HCEC 1CT (cell line): ENCODE data around the gene BID.

Source experiments
- DNase-seq: peaks from one replicate; pipeline ENCODE4 v3.0.0-alpha.2; 2017

The BID gene

DNA sequence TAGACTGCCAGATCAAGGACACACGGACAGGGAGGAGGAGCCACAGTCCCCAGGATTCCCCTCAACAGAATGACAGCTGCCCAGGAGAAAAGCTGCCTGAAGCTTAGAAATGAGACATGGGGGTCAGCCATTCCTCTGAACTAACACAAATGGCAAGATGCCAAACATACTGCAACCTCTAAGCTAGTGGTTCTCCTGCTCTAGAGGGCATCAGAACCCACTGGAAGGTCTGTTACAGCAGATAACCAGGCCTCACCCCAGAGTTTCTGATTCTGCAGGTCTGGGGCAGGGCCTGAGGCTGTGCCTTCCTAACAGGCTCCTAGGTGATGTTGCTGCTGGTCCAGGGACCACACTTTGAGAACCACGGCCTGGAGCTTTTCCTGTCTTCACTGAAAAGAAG is 28.6 kb upstream of the BID start:
- no peak for DNase-seq

DNA sequence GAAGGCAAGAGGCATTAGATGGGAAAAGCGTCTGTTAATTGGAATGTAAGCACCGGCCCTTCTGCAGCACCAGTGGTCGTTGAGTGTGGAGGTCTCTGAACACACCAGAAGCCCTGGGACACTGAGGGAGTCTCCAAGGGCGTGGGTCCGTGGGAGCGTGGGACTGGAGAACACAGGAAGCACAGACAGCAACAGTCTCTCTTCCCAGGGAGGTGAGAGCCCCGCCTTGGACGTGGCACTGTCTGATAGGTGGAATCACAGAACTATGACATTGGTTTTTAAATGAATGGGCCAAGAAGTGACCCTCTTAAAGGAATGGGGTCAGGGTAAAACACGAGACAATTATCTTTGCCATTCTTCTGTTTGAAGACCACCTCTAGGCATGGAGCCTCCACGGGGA is 28.1 kb upstream of the BID start:
- DNase-seq: no peak

DNA sequence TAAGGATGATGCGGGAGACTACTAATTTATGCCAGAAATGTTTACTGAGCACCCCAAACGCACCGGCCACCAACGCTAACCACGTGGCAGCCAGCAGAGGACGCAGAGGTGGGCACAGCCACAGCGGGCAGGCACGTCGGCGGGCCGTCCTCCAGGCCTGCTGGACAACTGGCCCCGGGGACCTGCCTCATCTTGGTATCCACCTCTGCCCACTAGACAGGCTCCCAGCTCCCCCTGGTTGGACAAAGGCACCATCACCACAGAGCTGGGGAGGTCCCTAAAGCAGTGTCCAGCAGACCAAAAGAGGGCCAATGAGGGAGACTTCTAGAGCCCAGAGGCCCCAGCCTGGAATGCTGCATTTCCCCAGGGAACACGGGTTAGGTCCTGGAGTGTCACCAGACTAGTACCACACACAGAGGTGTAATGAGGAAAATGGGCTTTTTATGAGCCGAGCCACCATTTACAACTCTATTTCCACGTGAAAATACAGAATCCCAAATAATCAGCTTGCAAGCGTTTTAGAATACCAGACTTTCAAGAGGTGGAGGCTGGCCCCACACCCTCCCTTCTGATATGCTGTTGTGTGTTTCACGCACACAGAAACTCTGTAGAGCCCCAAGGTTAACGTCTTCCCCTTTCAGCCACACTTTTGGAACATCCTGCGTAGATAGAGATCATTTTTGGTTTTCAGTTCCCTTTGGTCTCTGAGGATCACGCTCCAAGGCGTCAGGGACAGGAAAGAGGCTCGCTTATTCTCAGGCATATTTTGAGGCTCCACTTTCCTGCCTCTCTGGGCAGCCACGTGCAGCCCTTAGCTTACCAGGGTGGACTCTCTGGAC is 23.7 kb upstream of the BID start:
- DNase-seq: no peak

DNA sequence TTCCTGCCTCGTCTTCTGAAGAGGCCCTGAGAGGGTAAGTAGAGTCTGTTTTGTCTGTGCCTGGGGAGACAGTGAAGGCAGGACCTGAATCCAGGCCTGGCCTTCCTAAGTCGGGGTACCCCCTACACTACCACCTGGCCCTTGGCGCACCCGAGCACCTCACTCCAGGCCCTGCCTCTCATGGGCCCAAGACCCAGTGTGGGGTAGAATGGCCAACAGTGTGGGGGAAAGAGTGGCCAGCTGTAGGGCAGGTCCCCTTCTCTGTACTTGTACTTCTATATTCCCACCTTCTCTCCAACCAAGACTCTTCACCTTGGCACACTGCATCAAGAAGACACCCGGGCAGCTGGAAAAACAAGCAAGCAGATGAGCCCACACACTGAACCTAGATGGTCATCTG is 22.4 kb upstream of the BID start:
- no peak for DNase-seq

- DNase-seq: no peak
Observed at GRCh38 chr22:17795661-17796548, 21.6 kb upstream of the BID start.

- no peak for DNase-seq
Observed at GRCh38 chr22:17794726-17795542, 20.7 kb upstream of the BID start.

GRCh38 chr22:17792854-17793434 is 18.7 kb upstream of the BID start:
- no peak for DNase-seq

DNA sequence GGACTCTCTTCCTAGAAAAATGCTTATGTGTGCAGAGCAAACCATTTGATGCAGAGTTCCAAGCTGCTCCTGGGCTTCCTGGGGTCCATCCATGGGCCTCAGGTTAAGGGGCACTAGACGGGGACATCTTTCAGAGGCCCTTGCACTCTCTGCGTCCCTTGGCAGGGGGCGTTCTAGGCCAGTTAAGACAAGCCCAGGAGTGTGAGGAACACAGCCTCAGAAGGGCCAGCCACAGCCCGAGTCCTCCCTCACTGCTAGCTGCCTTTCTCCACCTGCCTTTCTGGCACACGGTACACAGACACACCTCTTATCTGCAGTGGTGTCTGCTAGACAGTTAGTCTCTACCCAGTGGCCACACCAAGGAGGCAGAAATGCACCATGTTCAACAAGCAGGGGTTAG is 18.0 kb upstream of the BID start:
- DNase-seq: no peak

DNA sequence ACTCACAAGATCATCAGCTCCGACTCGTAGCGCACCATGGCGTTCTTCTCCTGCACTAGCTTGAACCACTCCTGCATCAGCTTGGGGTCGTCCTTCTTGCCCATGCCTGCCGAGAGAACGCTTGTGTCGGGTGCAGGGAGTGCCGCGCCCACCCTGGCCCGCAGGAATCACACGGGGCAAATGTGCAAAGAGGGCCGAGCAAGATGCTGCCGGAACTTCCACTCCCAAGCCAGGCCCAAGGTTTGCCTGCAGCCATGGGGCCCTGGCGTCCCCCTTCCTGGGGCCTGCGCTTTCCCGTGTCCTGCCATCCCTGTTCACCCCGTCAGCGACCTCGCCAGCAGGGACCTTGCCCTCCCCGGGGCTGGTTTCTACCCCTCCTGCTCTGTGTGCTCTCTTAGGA is 16.9 kb upstream of the BID start:
- DNase-seq: no peak

DNA sequence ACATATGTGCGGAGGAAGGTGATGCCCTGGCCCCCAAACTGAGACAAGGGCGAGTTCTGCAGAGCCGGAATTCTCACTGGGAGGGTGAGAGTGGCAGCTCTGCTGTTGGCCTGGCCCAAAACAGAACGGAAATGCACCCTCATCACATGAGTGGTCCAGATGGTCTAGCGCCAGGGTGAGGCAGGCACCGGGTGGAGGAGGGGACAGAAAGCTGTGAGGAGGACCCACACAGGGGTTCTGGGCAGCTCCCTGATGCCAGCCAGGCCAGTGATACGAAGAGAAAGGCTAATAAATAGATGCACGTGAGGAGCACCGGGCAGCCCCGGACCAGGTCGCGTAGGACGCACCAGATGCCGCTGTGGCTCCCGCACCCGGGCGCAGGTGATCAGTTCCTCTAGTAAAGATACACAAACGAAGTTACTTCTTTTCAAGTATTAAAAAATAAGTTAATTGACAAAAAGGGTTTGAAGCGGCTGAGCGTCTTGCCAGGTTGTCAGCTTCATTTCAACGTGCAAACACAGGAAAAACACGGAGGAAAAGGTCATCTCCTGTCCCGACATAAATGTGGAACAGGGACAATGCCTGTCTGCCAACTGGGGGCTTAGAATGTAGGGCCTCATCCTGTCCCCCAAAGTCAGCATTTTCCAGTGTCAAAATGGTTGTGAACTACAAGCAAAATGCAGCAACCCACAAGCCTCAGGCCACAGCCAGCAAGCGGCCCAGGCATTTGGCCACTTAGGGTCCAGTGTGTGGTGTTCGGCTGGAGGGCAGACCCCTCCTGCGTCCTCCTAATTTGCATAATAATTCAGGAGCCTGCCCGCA is 15.3 kb upstream of the BID start:
- DNase-seq: no peak

- DNase-seq: no peak
Observed at GRCh38 chr22:17788528-17789378, 14.5 kb upstream of the BID start.

GRCh38 chr22:17787716-17788330 is 13.6 kb upstream of the BID start:
- DNase-seq: no peak

- DNase-seq: no peak
Observed at GRCh38 chr22:17787241-17787640, 13.0 kb upstream of the BID start.

DNA sequence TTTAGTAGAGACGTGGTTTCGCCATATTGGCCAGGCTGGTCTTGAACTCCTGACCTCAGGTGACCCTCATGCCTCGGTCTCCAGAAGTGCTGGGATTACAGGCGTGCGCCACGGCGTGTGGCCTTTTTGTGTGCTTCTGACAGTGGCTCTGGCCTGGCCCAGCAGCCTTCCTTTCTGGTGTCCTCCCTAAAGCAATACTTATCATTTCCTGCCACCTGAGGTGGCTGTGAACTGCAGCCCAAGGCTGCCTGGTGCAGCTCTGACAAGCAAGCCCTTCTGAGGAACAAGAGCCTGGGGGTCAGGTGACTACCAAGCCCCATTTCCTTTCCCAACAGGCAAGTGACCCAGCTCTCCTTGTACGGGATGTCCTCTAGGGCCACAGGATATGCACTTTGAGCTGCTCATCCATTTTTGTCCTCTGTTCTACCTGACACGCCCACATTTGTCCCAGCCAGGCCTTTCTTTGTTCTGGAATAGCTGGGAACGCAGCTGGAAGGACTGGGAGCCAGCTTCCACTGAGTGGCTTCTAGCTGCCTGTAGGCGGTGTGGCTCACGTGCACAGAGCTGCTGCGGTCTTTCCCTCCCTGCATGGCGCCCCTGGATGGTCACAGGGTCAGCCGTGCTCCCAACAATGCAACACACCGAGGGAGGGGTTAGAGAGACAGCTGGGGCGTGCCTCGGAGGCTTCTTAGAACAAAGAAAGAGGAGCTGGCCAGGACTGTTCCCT is 12.3 kb upstream of the BID start:
- no peak for DNase-seq

- DNase-seq: no peak
Observed at GRCh38 chr22:17785185-17786184, 11.2 kb upstream of the BID start.

DNA sequence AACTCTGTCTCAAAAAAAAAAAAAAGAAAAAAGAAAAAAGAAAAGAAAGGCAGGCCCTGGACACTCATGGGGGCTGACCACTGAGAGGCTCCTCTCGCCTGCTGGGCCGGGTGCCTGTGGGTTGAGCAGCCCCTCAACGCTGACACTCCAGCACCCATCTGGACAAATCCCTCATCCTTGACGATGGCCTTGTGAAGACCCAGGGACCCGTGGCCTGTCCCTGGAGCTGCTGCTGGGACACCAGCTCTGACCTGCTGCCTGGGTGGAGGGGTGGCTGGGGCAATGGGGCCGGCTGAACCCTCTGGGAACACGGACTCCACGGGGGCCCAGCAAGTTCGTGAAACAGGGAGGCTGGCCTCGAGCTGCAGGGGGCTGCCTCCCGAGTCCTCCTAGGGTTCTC is 10.5 kb upstream of the BID start:
- no peak for DNase-seq

- DNase-seq: no peak
Observed at GRCh38 chr22:17783773-17784480, 9.7 kb upstream of the BID start.

DNA sequence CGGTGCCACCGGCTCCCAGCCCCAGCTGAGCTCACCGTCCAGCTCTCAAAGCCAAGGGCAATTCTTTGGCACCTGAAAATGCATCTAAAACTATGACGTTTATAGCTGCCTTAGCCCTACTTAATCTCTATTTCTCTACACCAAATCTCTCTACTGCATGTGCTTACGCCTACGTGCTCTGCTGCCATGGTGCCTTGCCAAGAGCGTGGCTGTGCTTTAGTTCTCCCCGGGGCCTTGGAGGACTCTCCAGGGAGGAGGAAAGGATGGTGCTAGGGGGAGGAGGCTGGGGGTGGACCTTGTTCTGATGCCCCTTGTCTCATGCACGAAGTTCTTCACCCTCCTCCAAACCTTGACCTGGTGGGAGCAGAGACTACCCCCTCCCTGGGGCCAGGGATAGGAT is 9.0 kb upstream of the BID start:
- no peak for DNase-seq
